Kidney (tissue), 14 donors: ENCODE data around the gene KIRREL3. TPM values are rescaled to one million over a fixed set of nuclear protein-coding genes. Genes with fewer than 3 reads are reported as not detected.

Source experiments
- DNase-seq, 5 donors: peaks; one replicate each; pipeline ENCODE4 v3.0.0-alpha.2; 2013 to 2020
- FAIRE-seq: peaks from 2 replicates; lab custom pipeline; 2012; peaks lifted over from hg19 to GRCh38; lab: Jason Lieb, UNC
- H3K27ac ChIP-seq, 2 donors: one replicate each; pipeline ENCODE4 v1.7.0; 2013; ENCODE audit warnings: low read depth in 2 of 2, low read length in 2 of 2, inconsistent platforms in 1 of 2
- H3K27me3 ChIP-seq: one replicate; pipeline ENCODE4 v1.7.1; 2013; ENCODE audit warnings: low read length, inconsistent platforms; ENCODE audit not compliant: control insufficient read depth, insufficient read depth
- H3K36me3 ChIP-seq, 3 donors: one replicate each; pipeline versions ENCODE4 v1.7.0 to v1.7.1; 2013; ENCODE audit warnings: low read length in 3 of 3, control low read depth in 1 of 3, inconsistent platforms in 1 of 3; ENCODE audit not compliant: insufficient read depth in 3 of 3, control insufficient read depth in 2 of 3
- H3K4me1 ChIP-seq, 3 donors: one replicate each; pipeline versions ENCODE4 v1.7.0 to v1.7.1; 2013; ENCODE audit warnings: low read length in 3 of 3, inconsistent platforms in 1 of 3, low read depth in 1 of 3; ENCODE audit not compliant: control insufficient read depth in 2 of 3, insufficient read depth in 2 of 3
- H3K4me3 ChIP-seq, 3 donors: one replicate each; pipeline versions ENCODE4 v1.7.0 to v1.8.1; 2013; ENCODE audit warnings: low read length in 3 of 3, control low read depth in 1 of 3, inconsistent platforms in 1 of 3
- H3K9ac ChIP-seq, 3 donors: one replicate each; pipeline versions ENCODE4 v1.7.0 to v1.7.1; 2013; ENCODE audit warnings: low read length in 3 of 3, control low read depth in 1 of 3, inconsistent platforms in 1 of 3
- H3K9me3 ChIP-seq, 3 donors: one replicate each; pipeline versions ENCODE4 v1.7.0 to v1.7.1; 2013; ENCODE audit warnings: low read length in 3 of 3, control low read depth in 1 of 3, inconsistent platforms in 1 of 3; ENCODE audit not compliant: control insufficient read depth in 2 of 3, insufficient read depth in 1 of 3
- intact Hi-C: fragments of 100-400 bp; cut with DNase I; formaldehyde crosslinking; loops from one replicate; pipeline ENCODE4 v1.11.1; 2022
- polyA plus RNA-seq: library from polyadenylated mRNA; stranded (reverse); fragments of 350-450 nt; fragmentation: Illumina TruSeq; extraction: RNeasy Lipid Tissue Mini Kit (QIAGEN cat#74804); gene quantifications from one replicate; pipeline ENCODE4 v1.2.3, GENCODE V29; 2014; ENCODE audit warnings: low read depth, low replicate concordance; ENCODE audit not compliant: insufficient read depth
- total RNA-seq: library from RNA; stranded (reverse); fragmentation: NEBNext Ultra II Directional; extraction: Animal tissue kit (Norgen Biotek cat#: 25700); gene quantifications from one replicate; pipeline ENCODE4 v1.2.1, GENCODE V29; 2021
- TF ChIP-seq, protein P1 (sequence below): IDR thresholded peaks from 3 replicates; pipeline ENCODE4 v1.5.1; 2012; ENCODE audit warnings: mild to moderate bottlenecking, moderate library complexity, borderline replicate concordance; ENCODE audit not compliant: insufficient read depth; ENCODE audit errors: extremely low read depth
- donor health status: control.
- donor health status: control.
- donor health status: control.
- donor health status: control.
- donor health status: control.
- donor health status: DM: yes; HTN: yes; CAD: no.
- donor health status: Normal renal cell carcinoma (clear cell type).

KIRREL3 gene
- total and polyA plus RNA-seq, 2 donors from 2014 or later = 0.19 to 0.22 TPM

DNA sequence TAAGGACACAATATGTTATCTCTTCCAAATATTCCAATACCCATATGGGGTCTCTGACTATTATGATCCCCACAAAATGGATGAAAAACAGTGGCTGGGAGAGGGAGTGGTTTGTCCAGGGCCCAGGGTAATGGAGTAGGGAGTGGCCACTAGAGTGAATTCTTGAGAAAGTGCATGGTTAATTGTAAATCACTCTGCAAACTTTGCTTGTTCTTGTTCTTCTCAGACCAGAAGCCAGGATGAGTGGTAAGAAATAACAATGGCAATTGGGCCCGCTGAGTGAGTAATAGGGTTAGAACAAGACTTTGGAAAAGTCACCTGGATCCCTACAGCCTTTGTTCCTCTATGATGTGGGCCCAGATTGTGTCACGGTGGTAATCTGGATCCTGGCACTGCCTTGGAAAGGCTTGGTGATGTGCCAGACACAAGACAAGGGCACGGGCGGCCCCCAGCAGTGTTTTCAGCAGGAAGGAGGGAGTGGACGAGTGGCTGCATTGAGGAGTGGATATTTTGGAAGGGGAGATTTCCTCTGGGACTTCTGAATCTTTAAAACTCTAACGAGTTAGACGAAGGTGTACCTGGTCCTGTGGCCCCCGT is 18.2 kb upstream of the KIRREL3 start:
- TF ChIP-seq, protein P1, sequence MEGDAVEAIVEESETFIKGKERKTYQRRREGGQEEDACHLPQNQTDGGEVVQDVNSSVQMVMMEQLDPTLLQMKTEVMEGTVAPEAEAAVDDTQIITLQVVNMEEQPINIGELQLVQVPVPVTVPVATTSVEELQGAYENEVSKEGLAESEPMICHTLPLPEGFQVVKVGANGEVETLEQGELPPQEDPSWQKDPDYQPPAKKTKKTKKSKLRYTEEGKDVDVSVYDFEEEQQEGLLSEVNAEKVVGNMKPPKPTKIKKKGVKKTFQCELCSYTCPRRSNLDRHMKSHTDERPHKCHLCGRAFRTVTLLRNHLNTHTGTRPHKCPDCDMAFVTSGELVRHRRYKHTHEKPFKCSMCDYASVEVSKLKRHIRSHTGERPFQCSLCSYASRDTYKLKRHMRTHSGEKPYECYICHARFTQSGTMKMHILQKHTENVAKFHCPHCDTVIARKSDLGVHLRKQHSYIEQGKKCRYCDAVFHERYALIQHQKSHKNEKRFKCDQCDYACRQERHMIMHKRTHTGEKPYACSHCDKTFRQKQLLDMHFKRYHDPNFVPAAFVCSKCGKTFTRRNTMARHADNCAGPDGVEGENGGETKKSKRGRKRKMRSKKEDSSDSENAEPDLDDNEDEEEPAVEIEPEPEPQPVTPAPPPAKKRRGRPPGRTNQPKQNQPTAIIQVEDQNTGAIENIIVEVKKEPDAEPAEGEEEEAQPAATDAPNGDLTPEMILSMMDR = no peak
- Histone ChIP-seq H3K9ac (no peak overlapping the region), H3K4me1 (no peaks in the 10 kb centered on the region), H3K27me3 (no peaks in the 10 kb centered on the region), H3K4me3 (no peak overlapping the region), H3K9me3 (no peaks in the 10 kb centered on the region), H3K36me3 (no peaks in the 10 kb centered on the region), H3K27ac (no peak overlapping the region)
- FAIRE-seq = no peak
- intact Hi-C loops = no loop called here
- DNase-seq = no peak

DNA sequence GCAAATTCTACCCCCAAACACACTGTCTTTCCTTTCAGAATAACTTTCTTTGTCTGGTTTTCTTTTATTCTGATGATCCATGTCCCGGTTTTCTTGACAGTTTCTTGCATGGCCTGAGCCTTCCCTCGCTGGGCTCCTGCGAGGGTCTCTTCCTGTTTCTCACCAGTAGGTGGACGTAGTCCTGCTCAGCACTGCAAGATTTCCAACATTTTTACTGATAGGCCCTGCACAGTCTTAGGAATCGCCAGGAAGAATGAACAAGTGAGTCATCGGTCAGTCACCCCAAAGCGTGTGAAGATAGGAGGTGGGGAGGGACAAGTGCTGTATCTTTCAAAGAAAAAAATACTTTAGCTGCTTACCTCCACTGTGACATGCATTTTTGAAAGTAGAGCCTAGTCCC is 16.9 kb upstream of the KIRREL3 start:
- TF ChIP-seq, protein P1 = no peak
- H3K36me3 ChIP-seq = no peaks in the 10 kb centered on the region
- no peaks in the 10 kb centered on the region for H3K27me3 ChIP-seq
- H3K4me1 ChIP-seq = no peaks in the 10 kb centered on the region
- no peaks in the 10 kb centered on the region for H3K9me3 ChIP-seq
- intact Hi-C loops = no loop called here
- FAIRE-seq (no peak), DNase-seq (peak in 2 of 5 donors; percentile 39 to 51)
- no peak overlapping the region for H3K4me3 ChIP-seq
- H3K9ac ChIP-seq = no peak overlapping the region
- H3K27ac ChIP-seq = no peak overlapping the region

DNA sequence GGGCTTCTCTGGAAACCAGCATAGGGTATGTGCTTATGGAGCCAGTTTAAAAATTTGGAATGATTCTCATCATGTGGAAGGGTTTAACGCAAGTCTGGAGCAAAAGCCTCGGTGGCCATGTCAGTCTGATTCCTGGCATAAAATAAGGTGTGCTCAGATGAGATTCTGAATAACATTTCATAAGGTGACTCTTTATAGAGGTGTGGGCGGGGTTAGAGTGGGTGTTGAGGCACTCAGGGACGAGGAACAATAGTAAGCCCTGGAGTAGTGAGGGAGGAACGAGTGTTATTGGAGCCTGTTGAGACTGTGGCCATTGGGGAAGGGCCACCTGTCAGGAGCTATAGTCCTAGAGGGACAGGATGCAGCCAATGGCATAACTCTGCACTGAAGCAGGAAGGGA is 13.0 kb upstream of the KIRREL3 start:
- TF ChIP-seq, protein P1 = no peak
- DNase-seq (no peak), FAIRE-seq (no peak)
- Histone ChIP-seq H3K27me3 (no peaks in the 10 kb centered on the region), H3K4me3 (no peak overlapping the region), H3K4me1 (no peaks in the 10 kb centered on the region), H3K9me3 (no peaks in the 10 kb centered on the region), H3K27ac (no peak overlapping the region), H3K36me3 (no peaks in the 10 kb centered on the region), H3K9ac (no peak overlapping the region)
- intact Hi-C loops = no loop called here

DNA sequence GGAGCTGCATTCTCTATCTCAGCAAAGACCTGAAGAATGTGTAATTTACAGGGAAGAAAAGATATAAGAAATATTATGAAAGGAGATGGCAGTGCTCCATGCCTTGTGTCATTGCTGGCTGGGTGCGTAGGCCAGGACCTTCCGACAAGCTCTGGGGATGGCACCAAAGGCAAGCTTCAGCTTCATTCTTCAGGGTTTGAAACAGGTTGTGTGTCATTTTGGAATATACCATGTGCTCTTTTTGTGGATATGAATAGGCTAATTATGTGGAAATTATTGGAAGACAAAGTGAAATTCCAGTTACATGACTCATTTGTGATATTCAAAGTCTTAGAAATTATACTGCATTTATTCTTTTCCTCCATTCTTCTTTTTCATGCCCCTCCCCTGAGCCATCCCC is 5.7 kb upstream of the KIRREL3 start:
- Histone ChIP-seq H3K9me3 (no peaks in the 10 kb centered on the region), H3K36me3 (no peaks in the 10 kb centered on the region), H3K27ac (no peak overlapping the region), H3K4me1 (peaks cover 0 to 2% (median 0%) of the 10 kb centered on the region in 3 donors), H3K27me3 (peaks cover 7% of the 10 kb centered on the region), H3K9ac (no peak overlapping the region), H3K4me3 (no peak overlapping the region)
- FAIRE-seq = no peak
- TF ChIP-seq, protein P1 = no peak
- DNase-seq = no peak
- intact Hi-C loops = no loop called here
